ENCODE measurements around the gene FAM76A. TPM values are rescaled to one million over a fixed set of nuclear protein-coding genes. Genes with fewer than 3 reads are reported as not detected.

The FAM76A gene
- total and polyA plus RNA-seq, 2 donors (not counting 3 experiments of a cell fraction or from before 2014, with no cell fraction given): 1.8 to 12.8 TPM

DNA sequence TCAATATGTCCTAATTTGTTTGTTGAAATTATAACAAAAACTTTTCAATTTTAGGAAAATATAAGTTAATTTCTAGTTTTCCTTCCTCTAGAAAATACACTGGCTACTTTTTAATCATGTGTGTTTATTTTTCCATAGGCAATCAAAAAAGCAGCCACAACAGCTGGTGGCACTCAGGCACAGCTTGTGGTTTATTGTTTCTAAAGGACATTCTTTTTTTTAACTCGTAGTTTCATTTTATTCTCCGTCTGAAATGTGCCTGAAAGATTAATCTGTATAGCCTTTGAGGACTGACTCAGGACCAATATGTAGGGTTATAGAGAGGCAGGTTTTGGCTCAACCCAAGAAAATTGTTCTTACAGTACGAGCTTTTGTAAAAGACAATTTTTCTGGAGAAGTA lies 26.6 kb downstream of the FAM76A start:
- Histone ChIP-seq H3K9me3 (replicated peaks; ENCODE audit: control insufficient read depth, insufficient read depth, low read length) (no peaks in the 10 kb centered on the region), H3K79me2 (ENCODE audit: control insufficient read depth, insufficient read depth, low read length) (no peaks in the 10 kb centered on the region), H3K27ac (ENCODE audit: insufficient read depth, low read depth, low read length) (no peak overlapping the region), H3K4me3 (replicated peaks in 1 of 3; ENCODE audit: insufficient read depth in 1 of 3, low read depth in 1 of 3, low read length in 3 of 3) (no peak overlapping the region), H3K36me3 (ENCODE audit: control insufficient read depth in 2 of 2, extremely low read depth in 1 of 2, insufficient read depth in 2 of 2, low read length in 2 of 2) (peaks cover 4 to 6% of the 10 kb centered on the region in 2 experiments), H4K20me1 (replicated peaks; ENCODE audit: control insufficient read depth, extremely low read depth, insufficient read depth, low read length) (no peaks in the 10 kb centered on the region), H3K4me2 (ENCODE audit: insufficient read depth, low read length) (no peak overlapping the region), H3K9ac (replicated peaks; ENCODE audit: extremely low read depth, insufficient read depth, low read length) (no peak overlapping the region), H3K4me1 (ENCODE audit: control insufficient read depth, extremely low read depth, insufficient read depth, low read length) (no peaks in the 10 kb centered on the region), H3K9me1 (replicated peaks; ENCODE audit: control insufficient read depth, extremely low read depth, insufficient read depth, low read length) (no peaks in the 10 kb centered on the region), H2AFZ (ENCODE audit: low read depth, low read length) (no peak overlapping the region), H3K27me3 (ENCODE audit: control insufficient read depth in 2 of 2, insufficient read depth in 2 of 2, low read length in 2 of 2) (no peaks in the 10 kb centered on the region)
- ChIA-PET CTCF (no interaction called here), POLR2A (no interaction called here)
- intact Hi-C loops (cut with micrococcal nuclease): no loop called here
- TF ChIP-seq POLR2A (IDR thresholded peaks at IDR 0.05; ENCODE audit: low read depth, low read length): no peak
- no peak for TF ChIP-seq EZH2 (IDR thresholded peaks at IDR 0.05; ENCODE audit: borderline replicate concordance, low read depth, low read length, severe bottlenecking)
- no peak for TF ChIP-seq MYC (IDR thresholded peaks at IDR 0.05; ENCODE audit: low read depth, low read length)
- no peak for TF ChIP-seq FOS (IDR thresholded peaks at IDR 0.05; ENCODE audit: borderline replicate concordance, insufficient read depth, low read length)
- TF ChIP-seq, protein P1, sequence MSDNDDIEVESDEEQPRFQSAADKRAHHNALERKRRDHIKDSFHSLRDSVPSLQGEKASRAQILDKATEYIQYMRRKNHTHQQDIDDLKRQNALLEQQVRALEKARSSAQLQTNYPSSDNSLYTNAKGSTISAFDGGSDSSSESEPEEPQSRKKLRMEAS (IDR thresholded peaks at IDR 0.05; ENCODE audit: insufficient read depth, insufficient read length): no peak
- no peak for TF ChIP-seq JUN (IDR thresholded peaks at IDR 0.05; ENCODE audit: borderline replicate concordance, insufficient read depth, insufficient read length, low read depth)
- no peak for TF ChIP-seq GATA2 (IDR thresholded peaks at IDR 0.05; ENCODE audit: insufficient read depth, insufficient read length, low read depth, low read length)
- dilution Hi-C loops (cut with MboI; ENCODE audit: extremely low pct_ligation_motif_present, low sequenced_read_pairs): no loop called here
- DNase-seq (ENCODE audit: low read depth, low spot score): no peak
- no peak for FAIRE-seq
- no TSS peak for BruUV-seq (replicated peaks)

DNA sequence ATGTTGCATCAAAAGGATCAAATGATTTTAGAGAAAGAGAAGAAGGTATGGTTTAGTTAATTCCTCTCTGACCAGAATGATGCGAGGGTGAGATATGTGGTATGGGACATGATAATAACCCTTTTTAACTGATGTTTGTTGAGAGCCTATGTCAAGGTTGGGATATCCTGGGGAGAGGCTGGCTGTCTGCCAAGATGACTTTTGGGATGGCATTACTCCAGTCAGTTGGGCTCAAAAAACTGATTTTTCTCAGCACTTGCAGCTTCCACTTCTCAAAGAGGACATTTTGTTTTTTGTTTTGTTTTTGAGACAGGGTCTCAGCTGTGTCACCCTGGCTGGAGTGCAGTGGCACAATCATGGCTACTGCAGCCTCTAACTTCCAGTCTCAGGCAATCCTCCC lies 29.5 kb downstream of the FAM76A start:
- Histone ChIP-seq H3K27ac (ENCODE audit: insufficient read depth, low read depth, low read length) (no peak overlapping the region), H3K4me1 (ENCODE audit: control insufficient read depth, extremely low read depth, insufficient read depth, low read length) (no peaks in the 10 kb centered on the region), H3K4me3 (replicated peaks in 1 of 3; ENCODE audit: insufficient read depth in 1 of 3, low read depth in 1 of 3, low read length in 3 of 3) (no peak overlapping the region), H3K36me3 (ENCODE audit: control insufficient read depth in 2 of 2, extremely low read depth in 1 of 2, insufficient read depth in 2 of 2, low read length in 2 of 2) (peaks cover 2 to 4% of the 10 kb centered on the region in 2 experiments), H2AFZ (ENCODE audit: low read depth, low read length) (no peak overlapping the region), H3K9ac (replicated peaks; ENCODE audit: extremely low read depth, insufficient read depth, low read length) (no peak overlapping the region), H3K4me2 (ENCODE audit: insufficient read depth, low read length) (no peak overlapping the region), H3K9me1 (replicated peaks; ENCODE audit: control insufficient read depth, extremely low read depth, insufficient read depth, low read length) (no peaks in the 10 kb centered on the region), H3K27me3 (ENCODE audit: control insufficient read depth in 2 of 2, insufficient read depth in 2 of 2, low read length in 2 of 2) (no peaks in the 10 kb centered on the region), H3K9me3 (replicated peaks; ENCODE audit: control insufficient read depth, insufficient read depth, low read length) (no peaks in the 10 kb centered on the region), H4K20me1 (replicated peaks; ENCODE audit: control insufficient read depth, extremely low read depth, insufficient read depth, low read length) (no peaks in the 10 kb centered on the region), H3K79me2 (ENCODE audit: control insufficient read depth, insufficient read depth, low read length) (no peaks in the 10 kb centered on the region)
- POLR2A ChIA-PET: no interaction called here
- intact Hi-C loops (cut with micrococcal nuclease): no loop called here
- FAIRE-seq (no peak), DNase-seq (ENCODE audit: low read depth, low spot score) (no peak)
- dilution Hi-C loops (cut with MboI; ENCODE audit: extremely low pct_ligation_motif_present, low sequenced_read_pairs): no loop called here
- TF ChIP-seq EZH2 (IDR thresholded peaks at IDR 0.05; ENCODE audit: borderline replicate concordance, low read depth, low read length, severe bottlenecking): no peak
- no peak for TF ChIP-seq POLR2A (IDR thresholded peaks at IDR 0.05; ENCODE audit: low read depth, low read length)
- CTCF ChIA-PET: interaction anchor here (1.0 to 2.5 kb wide), 2 partner anchors 14 to 18 kb away, joined by 3 to 8 read pairs; partner anchors contain the start of gene STX12
- BruUV-seq (replicated peaks): no TSS peak
